ENCODE data around the gene TARS1.

TARS1 gene

DNA sequence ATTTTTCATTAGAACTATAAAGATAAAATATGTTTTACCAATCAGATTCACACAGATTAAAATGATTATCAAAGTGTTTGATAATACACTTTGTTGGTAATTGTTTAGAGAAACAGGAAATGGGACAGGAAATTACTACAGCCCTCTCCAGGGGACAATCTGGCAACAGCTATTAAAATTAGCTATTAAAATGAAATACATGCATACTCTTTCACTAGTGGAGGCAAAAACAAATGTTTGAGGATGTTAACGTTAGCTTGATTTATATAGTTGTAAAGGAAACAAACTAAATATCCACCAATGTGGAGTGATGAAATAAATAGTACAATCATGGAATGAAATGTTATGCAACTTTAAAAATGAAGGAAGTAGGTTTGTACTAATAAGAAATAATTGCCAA lies 53.7 kb downstream of the TARS1 start:
- Histone ChIP-seq H3K27me3 (no peaks in the 10 kb centered on the region), H3K9me3 (no peaks in the 10 kb centered on the region), H3K4me1 (peaks cover 0 to 8% (median 0%) of the 10 kb centered on the region in 4 donors), H3K36me3 (no peaks in the 10 kb centered on the region), H3K27ac (no peak overlapping the region), H3K4me3 (no peak overlapping the region)
- DNase-seq = no peak
- intact Hi-C loops (cut with DNase I; ENCODE audit: low total_unique reads) = no loop called here
- TF ChIP-seq, protein P1, sequence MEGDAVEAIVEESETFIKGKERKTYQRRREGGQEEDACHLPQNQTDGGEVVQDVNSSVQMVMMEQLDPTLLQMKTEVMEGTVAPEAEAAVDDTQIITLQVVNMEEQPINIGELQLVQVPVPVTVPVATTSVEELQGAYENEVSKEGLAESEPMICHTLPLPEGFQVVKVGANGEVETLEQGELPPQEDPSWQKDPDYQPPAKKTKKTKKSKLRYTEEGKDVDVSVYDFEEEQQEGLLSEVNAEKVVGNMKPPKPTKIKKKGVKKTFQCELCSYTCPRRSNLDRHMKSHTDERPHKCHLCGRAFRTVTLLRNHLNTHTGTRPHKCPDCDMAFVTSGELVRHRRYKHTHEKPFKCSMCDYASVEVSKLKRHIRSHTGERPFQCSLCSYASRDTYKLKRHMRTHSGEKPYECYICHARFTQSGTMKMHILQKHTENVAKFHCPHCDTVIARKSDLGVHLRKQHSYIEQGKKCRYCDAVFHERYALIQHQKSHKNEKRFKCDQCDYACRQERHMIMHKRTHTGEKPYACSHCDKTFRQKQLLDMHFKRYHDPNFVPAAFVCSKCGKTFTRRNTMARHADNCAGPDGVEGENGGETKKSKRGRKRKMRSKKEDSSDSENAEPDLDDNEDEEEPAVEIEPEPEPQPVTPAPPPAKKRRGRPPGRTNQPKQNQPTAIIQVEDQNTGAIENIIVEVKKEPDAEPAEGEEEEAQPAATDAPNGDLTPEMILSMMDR (IDR thresholded peaks at IDR 0.05) = no peak

DNA sequence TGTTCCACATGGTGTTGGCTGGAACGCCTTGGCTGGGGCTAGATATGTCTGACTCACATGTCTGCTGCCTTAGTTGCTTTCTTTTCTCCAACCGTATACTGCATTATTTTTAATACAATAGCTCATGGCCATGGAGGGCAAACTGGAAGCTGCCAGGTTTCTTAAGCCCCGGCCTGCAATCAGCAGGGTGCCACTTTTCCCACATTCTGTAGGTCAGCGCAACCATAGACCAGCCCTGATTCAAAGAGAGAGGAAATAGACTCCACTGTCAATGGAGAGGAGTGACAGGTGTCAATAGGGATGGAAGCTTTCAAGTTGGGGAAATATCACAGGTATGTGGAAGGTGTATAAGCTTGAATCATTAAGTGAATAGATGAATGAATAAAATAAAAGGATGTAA lies 60.5 kb downstream of the TARS1 start:
- H3K4me3 ChIP-seq = no peak overlapping the region
- H3K27me3 ChIP-seq = no peaks in the 10 kb centered on the region
- no peaks in the 10 kb centered on the region for H3K36me3 ChIP-seq
- no peaks in the 10 kb centered on the region for H3K9me3 ChIP-seq
- intact Hi-C loops (cut with DNase I; ENCODE audit: low total_unique reads) = no loop called here
- no peaks in the 10 kb centered on the region for H3K4me1 ChIP-seq
- TF ChIP-seq, protein P1 (IDR thresholded peaks at IDR 0.05) = no peak
- DNase-seq = no peak
- no peak overlapping the region for H3K27ac ChIP-seq

DNA sequence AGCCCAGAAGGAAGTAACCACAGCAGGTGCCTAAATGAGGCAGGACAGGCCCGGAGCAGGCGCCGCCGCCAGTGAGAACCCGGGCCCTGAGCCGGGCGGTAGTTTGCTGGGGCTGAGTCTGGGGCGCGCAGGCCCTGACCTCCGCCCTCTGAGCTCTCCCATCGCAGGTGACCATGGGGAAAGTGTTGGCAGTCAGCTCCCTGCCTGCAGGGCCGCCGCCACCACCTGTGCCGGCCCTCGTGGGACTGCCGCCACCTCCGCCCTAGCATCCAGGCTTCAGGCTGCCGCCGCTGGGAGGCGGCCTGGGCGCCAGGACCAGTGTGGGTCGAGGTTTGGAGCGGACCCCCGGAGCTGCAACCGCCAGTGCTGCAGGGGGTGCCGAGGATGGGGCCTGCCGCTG lies 61.1 kb downstream of the TARS1 start:
- DNase-seq = no peak
- intact Hi-C loops (cut with DNase I; ENCODE audit: low total_unique reads) = no loop called here
- no peak overlapping the region for H3K4me3 ChIP-seq
- no peaks in the 10 kb centered on the region for H3K4me1 ChIP-seq
- no peaks in the 10 kb centered on the region for H3K9me3 ChIP-seq
- H3K27ac ChIP-seq = no peak overlapping the region
- H3K27me3 ChIP-seq = no peaks in the 10 kb centered on the region
- no peaks in the 10 kb centered on the region for H3K36me3 ChIP-seq
- TF ChIP-seq, protein P1 (IDR thresholded peaks at IDR 0.05) = no peak

DNA sequence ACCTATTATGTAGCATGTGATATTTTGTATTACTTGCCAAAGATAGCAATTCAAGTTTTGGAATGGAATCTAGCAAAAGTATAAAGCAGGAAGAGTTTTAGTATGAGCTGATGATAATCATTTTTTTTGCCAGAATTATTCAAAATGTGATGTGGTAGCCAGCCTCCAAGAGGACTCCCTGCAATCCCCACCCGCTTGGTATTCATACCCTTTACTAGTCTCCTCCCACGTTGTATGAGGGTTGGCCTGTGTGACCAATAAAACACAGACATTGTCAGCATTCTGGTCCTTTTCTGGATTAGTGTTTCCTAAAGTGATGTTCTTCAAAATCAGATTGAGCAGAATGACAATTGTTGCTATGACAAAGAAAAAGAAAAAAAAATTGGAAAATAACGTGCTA lies 63.8 kb downstream of the TARS1 start:
- intact Hi-C loops (cut with DNase I; ENCODE audit: low total_unique reads) = no loop called here
- no peaks in the 10 kb centered on the region for H3K27me3 ChIP-seq
- H3K9me3 ChIP-seq = no peaks in the 10 kb centered on the region
- no peak for DNase-seq
- no peak overlapping the region for H3K27ac ChIP-seq
- no peak overlapping the region for H3K4me3 ChIP-seq
- peaks cover 0 to 5% (median 0%) of the 10 kb centered on the region in 4 donors for H3K4me1 ChIP-seq
- TF ChIP-seq, protein P1 (IDR thresholded peaks at IDR 0.05) = no peak
- H3K36me3 ChIP-seq = no peaks in the 10 kb centered on the region

DNA sequence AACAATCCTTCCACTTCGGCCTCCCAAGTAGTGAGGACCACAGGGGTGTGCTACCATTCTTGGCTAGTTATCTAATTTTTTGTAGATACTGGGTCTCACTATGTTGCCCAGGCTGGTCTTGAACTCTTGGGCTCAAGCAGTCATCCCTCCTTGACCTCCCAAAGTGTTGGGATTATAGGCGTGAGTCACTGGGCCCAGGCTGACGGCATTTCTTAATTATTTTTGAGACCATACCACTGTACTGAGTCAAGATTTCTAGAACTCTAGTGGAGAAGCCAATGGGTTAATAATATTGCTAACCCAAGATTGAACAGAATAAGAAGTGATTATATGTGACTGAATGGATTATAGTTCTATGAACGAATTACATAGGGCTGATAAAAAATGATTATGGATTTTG lies 66.7 kb downstream of the TARS1 start:
- DNase-seq = no peak
- TF ChIP-seq, protein P1 (IDR thresholded peaks at IDR 0.05) = no peak
- no peak overlapping the region for H3K27ac ChIP-seq
- peaks cover 0 to 5% (median 0%) of the 10 kb centered on the region in 4 donors for H3K4me1 ChIP-seq
- H3K9me3 ChIP-seq = no peaks in the 10 kb centered on the region
- intact Hi-C loops (cut with DNase I; ENCODE audit: low total_unique reads) = no loop called here
- no peaks in the 10 kb centered on the region for H3K36me3 ChIP-seq
- H3K4me3 ChIP-seq = no peak overlapping the region
- no peaks in the 10 kb centered on the region for H3K27me3 ChIP-seq

DNA sequence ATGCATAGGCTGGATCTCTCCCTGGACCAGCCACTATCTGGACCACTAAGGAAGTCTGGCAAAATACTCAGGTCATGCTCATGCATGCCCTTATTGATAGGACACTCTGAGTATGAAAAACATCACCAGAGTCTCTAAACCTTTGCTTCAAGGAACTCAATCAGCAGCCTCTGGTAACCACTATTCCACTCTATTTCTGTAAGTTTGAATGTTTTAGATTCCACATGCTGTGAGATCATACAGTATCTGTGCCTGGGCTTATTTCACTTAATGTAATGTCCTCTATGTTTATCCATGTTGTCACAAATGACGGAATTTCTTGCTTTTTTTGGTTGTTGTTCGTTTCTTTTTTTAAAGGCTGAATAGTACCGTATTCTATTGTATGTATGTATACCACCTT lies 68.3 kb downstream of the TARS1 start:
- peaks cover 0 to 18% (median 10%) of the 10 kb centered on the region in 4 donors for H3K4me1 ChIP-seq
- TF ChIP-seq, protein P1 (IDR thresholded peaks at IDR 0.05) = no peak
- H3K27me3 ChIP-seq = no peaks in the 10 kb centered on the region
- intact Hi-C loops (cut with DNase I; ENCODE audit: low total_unique reads) = no loop called here
- no peak overlapping the region for H3K27ac ChIP-seq
- no peak overlapping the region for H3K4me3 ChIP-seq
- DNase-seq = no peak
- H3K9me3 ChIP-seq = no peaks in the 10 kb centered on the region
- no peaks in the 10 kb centered on the region for H3K36me3 ChIP-seq

Measured in tibial artery (tissue), 4 donors.